Body of pancreas (tissue), 4 donors: ENCODE data around the gene RFXAP.

Source experiments
- CTCF ChIP-seq, 7 experiments: fragments of 450-650 bp in 4 of 7; fragments of 200-600 bp in 3 of 7; sonication (generic) in 3 of 7; IDR thresholded peaks; one replicate each; pipeline ENCODE4 v1.5.1; 2016 to 2019; ENCODE audit warnings: antibody characterized with exemption in 7 of 7
- POLR2A ChIP-seq, 3 donors: fragments of 450-650 bp; IDR thresholded peaks; one replicate each; pipeline ENCODE4 v1.6.1; 2016; ENCODE audit warnings: antibody characterized with exemption in 3 of 3, mild to moderate bottlenecking in 2 of 3

GRCh38 chr13:36829753-36830152, 10.7 kb downstream of the RFXAP start:
- TF ChIP-seq POLR2A (IDR thresholded peaks at IDR 0.05) (no peak), CTCF (IDR thresholded peaks at IDR 0.05) (no peak)
